Endothelial cell of umbilical vein (primary cell): ENCODE measurements around the gene AASDHPPT. TPM values are rescaled to one million over a fixed set of nuclear protein-coding genes. Genes with fewer than 3 reads are reported as not detected.
A peak's percentile ranks its signal among the peaks of the same experiment; 100 is the strongest.

Experiments used
- BruUV-seq: library from RNA; stranded (reverse); fragments of 400-500 nt; replicated peaks from 2 replicates; lab custom pipeline; 2021; lab: Mats Ljungman, UMichigan
- CTCF ChIA-PET: fragments of 300-600, 350-600 bp; sonication (Branson Sonifier 250); formaldehyde crosslinking; loops from one replicate; lab custom pipeline; 2021; ENCODE audit warnings: antibody characterized with exemption, inconsistent platforms; lab: Charles Lee
- POLR2A ChIA-PET: fragments of 300-600, 350-600 bp; sonication (Branson Sonifier 250); formaldehyde crosslinking; loops from one replicate; lab custom pipeline; 2021; ENCODE audit warnings: antibody characterized with exemption, inconsistent platforms; lab: Charles Lee
- DNase-seq: peaks from one replicate; pipeline ENCODE4 v3.0.0-alpha.2; 2011; ENCODE audit warnings: low read depth, low spot score
- FAIRE-seq: peaks from 2 replicates; lab custom pipeline; 2011; peaks lifted over from hg19 to GRCh38; lab: Jason Lieb, UNC
- H2AFZ ChIP-seq: 2 replicates; pipeline ENCODE4 v1.6.0; 2012; ENCODE audit warnings: low read depth, low read length, control low read depth, inconsistent platforms
- H3K27ac ChIP-seq: 2 replicates; pipeline ENCODE4 v1.5.1; 2011; ENCODE audit warnings: low read depth, mild to moderate bottlenecking, control low read depth, low read length, moderate library complexity; ENCODE audit not compliant: insufficient read depth
- H3K27me3 ChIP-seq, 2 experiments: 2 replicates each; pipeline versions ENCODE4 v1.6.0 to v1.6.1; 2011; ENCODE audit warnings: low read length in 2 of 2, mixed read lengths in 1 of 2; ENCODE audit not compliant: control insufficient read depth in 2 of 2, insufficient read depth in 2 of 2
- H3K36me3 ChIP-seq, 2 experiments: 2 replicates in 1 of 2; 3 replicates in 1 of 2; pipeline ENCODE4 v1.5.1; 2011; ENCODE audit warnings: low read length in 2 of 2, mild to moderate bottlenecking in 1 of 2, moderate library complexity in 1 of 2; ENCODE audit not compliant: control insufficient read depth in 2 of 2, insufficient read depth in 2 of 2; ENCODE audit errors: extremely low read depth in 1 of 2
- H3K4me1 ChIP-seq: 3 replicates; pipeline ENCODE4 v1.5.1; 2011; ENCODE audit warnings: mild to moderate bottlenecking, low read length; ENCODE audit not compliant: control insufficient read depth, insufficient read depth; ENCODE audit errors: extremely low read depth
- H3K4me2 ChIP-seq: 2 replicates; pipeline ENCODE4 v1.6.1; 2011; ENCODE audit warnings: low read length, control low read depth, mixed read lengths; ENCODE audit not compliant: insufficient read depth
- H3K4me3 ChIP-seq, 3 experiments: fragments of 200-600 bp in 1 of 3; sonication (generic), shearing (Covaris generic) in 1 of 3; replicated peaks in 1 of 3; 2 replicates each; pipeline ENCODE4 v1.5.1; 2011 to 2016; ENCODE audit warnings: control low read depth in 3 of 3, low read length in 3 of 3, mild to moderate bottlenecking in 2 of 3, inconsistent platforms in 1 of 3, low read depth in 1 of 3, moderate library complexity in 1 of 3; ENCODE audit not compliant: insufficient read depth in 1 of 3
- H3K79me2 ChIP-seq: 2 replicates; pipeline ENCODE4 v1.6.0; 2012; ENCODE audit warnings: low read length, inconsistent platforms; ENCODE audit not compliant: control insufficient read depth, insufficient read depth
- H3K9ac ChIP-seq: replicated peaks from 2 replicates; pipeline ENCODE3; 2011; ENCODE audit warnings: low read length, control low read depth; ENCODE audit not compliant: insufficient read depth; ENCODE audit errors: extremely low read depth
- H3K9me1 ChIP-seq: replicated peaks from 3 replicates; pipeline ENCODE4 v1.6.0; 2011; ENCODE audit warnings: mild to moderate bottlenecking, low read length; ENCODE audit not compliant: control insufficient read depth, insufficient read depth; ENCODE audit errors: extremely low read depth
- H3K9me3 ChIP-seq: replicated peaks from 2 replicates; pipeline ENCODE4 v1.5.1; 2012; ENCODE audit warnings: low read length, inconsistent platforms; ENCODE audit not compliant: control insufficient read depth, insufficient read depth
- H4K20me1 ChIP-seq: replicated peaks from 2 replicates; pipeline ENCODE3; 2011; ENCODE audit warnings: mild to moderate bottlenecking, low read length; ENCODE audit not compliant: control insufficient read depth, insufficient read depth; ENCODE audit errors: extremely low read depth
- EZH2 ChIP-seq: IDR thresholded peaks from 2 replicates; pipeline ENCODE4 v1.6.1; 2012; ENCODE audit warnings: borderline replicate concordance, low read depth, mild to moderate bottlenecking, moderate library complexity, low read length, inconsistent platforms; ENCODE audit not compliant: severe bottlenecking
- FOS ChIP-seq: IDR thresholded peaks from 2 replicates; pipeline ENCODE4 v1.6.1; 2011; ENCODE audit warnings: mild to moderate bottlenecking, low read length, moderate library complexity, borderline replicate concordance; ENCODE audit not compliant: insufficient read depth
- GATA2 ChIP-seq: IDR thresholded peaks from 2 replicates; pipeline ENCODE4 v1.7.0; 2011; ENCODE audit warnings: low read depth, mild to moderate bottlenecking, moderate library complexity, mixed read lengths, low read length; ENCODE audit not compliant: insufficient read length, insufficient read depth
- JUN ChIP-seq: IDR thresholded peaks from 2 replicates; pipeline ENCODE4 v1.6.1; 2011; ENCODE audit warnings: borderline replicate concordance, low read depth; ENCODE audit not compliant: insufficient read length, insufficient read depth
- MYC ChIP-seq: IDR thresholded peaks from one replicate; pipeline ENCODE4 v1.6.1; 2011; ENCODE audit warnings: mild to moderate bottlenecking, low read depth, low read length
- POLR2A ChIP-seq: IDR thresholded peaks from 2 replicates; pipeline ENCODE4 v1.6.1; 2012; ENCODE audit warnings: low read depth, mild to moderate bottlenecking, control low read depth, low read length
- POLR2AphosphoS5 ChIP-seq: IDR thresholded peaks from 2 replicates; pipeline ENCODE4 v1.6.1; 2012; ENCODE audit warnings: low read depth, mild to moderate bottlenecking, control low read depth, low read length, moderate library complexity; ENCODE audit not compliant: insufficient read depth
- dilution Hi-C: fragments of 300-500 bp; cut with MboI; formaldehyde crosslinking; loops from one replicate; pipeline ENCODE4 v1.15.0; 2019; ENCODE audit warnings: low sequenced_read_pairs; ENCODE audit not compliant: extremely low pct_ligation_motif_present
- intact Hi-C: fragments of 100-400 bp; cut with micrococcal nuclease; formaldehyde crosslinking; loops from one replicate; pipeline ENCODE4 v1.10.0; 2022
- polyA plus RNA-seq, 4 experiments: library from polyadenylated mRNA; depleted of rRNA in 3 of 4; stranded (reverse) in 3 of 4; unstranded in 1 of 4; fragments of >200 nt; gene quantifications; 2 replicates each; pipeline versions ENCODE4 v1.2.1 to v1.2.3, GENCODE V29; 2011 to 2012; ENCODE audit warnings: missing spikeins in 1 of 4
- total RNA-seq: library from RNA; stranded (reverse); gene quantifications from 2 replicates; pipeline ENCODE4 v1.2.3, GENCODE V29; 2021
- TF ChIP-seq, protein P1 (sequence below), 2 donors: IDR thresholded peaks; 1 replicate in 1 of 2; 2 replicates in 1 of 2; pipeline ENCODE4 v1.5.1; 2011; ENCODE audit warnings: low read length in 2 of 2, mild to moderate bottlenecking in 2 of 2, moderate library complexity in 2 of 2, control low read depth in 1 of 2, inconsistent platforms in 1 of 2, low read depth in 1 of 2; ENCODE audit not compliant: insufficient read depth in 1 of 2; ENCODE audit errors: extremely low read depth in 1 of 2
- TF ChIP-seq, protein P2 (sequence below): IDR thresholded peaks from 2 replicates; pipeline ENCODE4 v1.6.1; 2011; ENCODE audit not compliant: insufficient read depth, insufficient read length

Gene AASDHPPT
- total and polyA plus RNA-seq, 2 donors (not counting 3 experiments of a cell fraction or from before 2014, with no cell fraction given): 14.3 to 34.2 TPM

DNA sequence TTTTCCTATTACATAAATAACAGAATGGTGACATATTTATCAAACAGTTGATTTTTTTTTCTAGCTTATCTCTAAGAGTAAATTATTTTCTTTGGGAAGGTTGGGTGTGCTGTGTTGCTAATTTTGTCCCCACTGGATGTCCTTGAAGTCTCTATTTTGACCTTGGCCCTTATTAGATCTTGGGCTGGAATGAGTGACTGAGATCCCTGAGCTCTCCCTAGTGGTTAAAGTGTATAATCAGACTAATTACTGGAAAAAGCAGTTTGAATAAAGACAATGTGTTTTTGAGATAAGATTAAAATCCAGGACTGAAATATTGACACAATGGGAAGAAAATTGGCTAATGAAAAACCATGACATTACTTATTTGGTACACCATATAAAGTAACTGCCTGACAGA is 56.1 kb downstream of the AASDHPPT start:
- DNase-seq: peak; percentile 3
- Histone ChIP-seq H3K9ac (no peak overlapping the region), H4K20me1 (no peaks in the 10 kb centered on the region), H3K27ac (no peak overlapping the region), H3K27me3 (no peaks in the 10 kb centered on the region), H3K36me3 (no peaks in the 10 kb centered on the region), H3K9me1 (no peaks in the 10 kb centered on the region), H3K4me2 (no peak overlapping the region), H3K9me3 (no peaks in the 10 kb centered on the region), H3K4me1 (no peaks in the 10 kb centered on the region), H3K4me3 (no peak overlapping the region), H3K79me2 (no peaks in the 10 kb centered on the region), H2AFZ (no peak overlapping the region)
- POLR2A ChIA-PET: interaction anchor here (0.6 kb wide), 1 partner anchor 1360 kb away, joined by 3 read pairs; no protein-coding TSS in a partner anchor
- dilution Hi-C loops (no loop called here), intact Hi-C loops (loop anchor here (1.0 kb wide), 1 partner anchor 45 kb away; no protein-coding TSS in a partner anchor)
- FAIRE-seq: no peak
- TF ChIP-seq JUN (no peak), EZH2 (no peak), POLR2A (no peak), FOS (no peak), POLR2AphosphoS5 (no peak), MYC (no peak), GATA2 (no peak)
- TF ChIP-seq, protein P1, sequence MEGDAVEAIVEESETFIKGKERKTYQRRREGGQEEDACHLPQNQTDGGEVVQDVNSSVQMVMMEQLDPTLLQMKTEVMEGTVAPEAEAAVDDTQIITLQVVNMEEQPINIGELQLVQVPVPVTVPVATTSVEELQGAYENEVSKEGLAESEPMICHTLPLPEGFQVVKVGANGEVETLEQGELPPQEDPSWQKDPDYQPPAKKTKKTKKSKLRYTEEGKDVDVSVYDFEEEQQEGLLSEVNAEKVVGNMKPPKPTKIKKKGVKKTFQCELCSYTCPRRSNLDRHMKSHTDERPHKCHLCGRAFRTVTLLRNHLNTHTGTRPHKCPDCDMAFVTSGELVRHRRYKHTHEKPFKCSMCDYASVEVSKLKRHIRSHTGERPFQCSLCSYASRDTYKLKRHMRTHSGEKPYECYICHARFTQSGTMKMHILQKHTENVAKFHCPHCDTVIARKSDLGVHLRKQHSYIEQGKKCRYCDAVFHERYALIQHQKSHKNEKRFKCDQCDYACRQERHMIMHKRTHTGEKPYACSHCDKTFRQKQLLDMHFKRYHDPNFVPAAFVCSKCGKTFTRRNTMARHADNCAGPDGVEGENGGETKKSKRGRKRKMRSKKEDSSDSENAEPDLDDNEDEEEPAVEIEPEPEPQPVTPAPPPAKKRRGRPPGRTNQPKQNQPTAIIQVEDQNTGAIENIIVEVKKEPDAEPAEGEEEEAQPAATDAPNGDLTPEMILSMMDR (IDR thresholded peaks at IDR 0.05; ENCODE audit: extremely low read depth in 1 of 2, insufficient read depth in 1 of 2, low read depth in 1 of 2, low read length in 2 of 2): no peak
- TF ChIP-seq, protein P2, sequence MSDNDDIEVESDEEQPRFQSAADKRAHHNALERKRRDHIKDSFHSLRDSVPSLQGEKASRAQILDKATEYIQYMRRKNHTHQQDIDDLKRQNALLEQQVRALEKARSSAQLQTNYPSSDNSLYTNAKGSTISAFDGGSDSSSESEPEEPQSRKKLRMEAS: no peak
- CTCF ChIA-PET: interaction anchor here (0.9 to 1.1 kb wide), 4 partner anchors 10 to 46 kb away, joined by 3 to 6 read pairs (median 4); no protein-coding TSS in a partner anchor
- BruUV-seq: no TSS peak
